Esophagus muscularis mucosa (tissue), 4 donors: ENCODE measurements around the gene EPB41. TPM values are rescaled to one million over a fixed set of nuclear protein-coding genes. Genes with fewer than 3 reads are reported as not detected.

Experiments used
- DNase-seq: peaks from one replicate; pipeline ENCODE4 v3.0.0-alpha.2; 2017; ENCODE audit errors: extremely low spot score
- H3K27ac ChIP-seq, 4 donors: fragments of 200-600 bp; sonication (generic); replicated peaks in 1 of 4; 1 replicate in 3 of 4; 2 replicates in 1 of 4; pipeline ENCODE4 v1.5.1; 2016 to 2019; ENCODE audit warnings: mild to moderate bottlenecking in 1 of 4
- H3K27me3 ChIP-seq, 4 donors: fragments of 200-600 bp; sonication (generic); one replicate each; pipeline versions ENCODE4 v1.5.1 to v1.6.0; 2016 to 2019
- H3K36me3 ChIP-seq, 4 donors: fragments of 200-600 bp; sonication (generic); one replicate each; pipeline ENCODE4 v1.5.1; 2016 to 2019
- H3K4me1 ChIP-seq, 4 donors: fragments of 200-600 bp; sonication (generic); one replicate each; pipeline ENCODE4 v1.5.1; 2016 to 2019
- H3K4me3 ChIP-seq, 4 donors: fragments of 200-600 bp; sonication (generic); 1 replicate in 2 of 4; 2 replicates in 2 of 4; pipeline ENCODE4 v1.5.1; 2016 to 2019; ENCODE audit warnings: mild to moderate bottlenecking in 4 of 4, moderate library complexity in 1 of 4
- H3K9me3 ChIP-seq, 4 donors: fragments of 200-600 bp; sonication (generic); 1 replicate in 3 of 4; 2 replicates in 1 of 4; pipeline ENCODE4 v1.5.1; 2016 to 2019
- EP300 ChIP-seq: sonication (generic); formaldehyde crosslinking; IDR thresholded peaks from one replicate; pipeline ENCODE4 v1.6.1; 2017; ENCODE audit warnings: antibody characterized with exemption
- POLR2A ChIP-seq: fragments of 450-650 bp; IDR thresholded peaks from one replicate; pipeline ENCODE4 v1.6.1; 2017; ENCODE audit warnings: antibody characterized with exemption, moderate library complexity, mild to moderate bottlenecking, low read depth
- POLR2AphosphoS5 ChIP-seq, 2 donors: sonication (generic); formaldehyde crosslinking; IDR thresholded peaks; one replicate each; pipeline ENCODE4 v1.6.1; 2017; ENCODE audit warnings: antibody characterized with exemption in 2 of 2
- WGBS: methylation state at CpG from one replicate; pipeline ENCODE4 v1.1.5; 2018; 5-methylcytosine and 5-hydroxymethylcytosine counted together
- intact Hi-C: fragments of 100-400 bp; cut with DNase I; formaldehyde crosslinking; loops from one replicate; pipeline ENCODE4 v1.15.1; 2023
- total RNA-seq, 4 donors: library from RNA; depleted of rRNA; stranded (reverse); fragments of >200 nt; gene quantifications; one replicate each; pipeline versions ENCODE4 v1.1.0 to v1.2.1, GENCODE V29; 2016
- TF ChIP-seq, protein P1 (sequence below), 3 experiments: fragments of 200-600 bp in 2 of 3; fragments of 450-650 bp in 1 of 3; sonication (generic) in 2 of 3; IDR thresholded peaks; one replicate each; pipeline ENCODE4 v1.5.1; 2017 to 2019; ENCODE audit warnings: antibody characterized with exemption in 3 of 3, mild to moderate bottlenecking in 2 of 3, moderate library complexity in 1 of 3

EPB41 gene
- total RNA-seq, 4 donors from 2014 or later: 18.2 to 24.6 (median 18.5) TPM

DNA sequence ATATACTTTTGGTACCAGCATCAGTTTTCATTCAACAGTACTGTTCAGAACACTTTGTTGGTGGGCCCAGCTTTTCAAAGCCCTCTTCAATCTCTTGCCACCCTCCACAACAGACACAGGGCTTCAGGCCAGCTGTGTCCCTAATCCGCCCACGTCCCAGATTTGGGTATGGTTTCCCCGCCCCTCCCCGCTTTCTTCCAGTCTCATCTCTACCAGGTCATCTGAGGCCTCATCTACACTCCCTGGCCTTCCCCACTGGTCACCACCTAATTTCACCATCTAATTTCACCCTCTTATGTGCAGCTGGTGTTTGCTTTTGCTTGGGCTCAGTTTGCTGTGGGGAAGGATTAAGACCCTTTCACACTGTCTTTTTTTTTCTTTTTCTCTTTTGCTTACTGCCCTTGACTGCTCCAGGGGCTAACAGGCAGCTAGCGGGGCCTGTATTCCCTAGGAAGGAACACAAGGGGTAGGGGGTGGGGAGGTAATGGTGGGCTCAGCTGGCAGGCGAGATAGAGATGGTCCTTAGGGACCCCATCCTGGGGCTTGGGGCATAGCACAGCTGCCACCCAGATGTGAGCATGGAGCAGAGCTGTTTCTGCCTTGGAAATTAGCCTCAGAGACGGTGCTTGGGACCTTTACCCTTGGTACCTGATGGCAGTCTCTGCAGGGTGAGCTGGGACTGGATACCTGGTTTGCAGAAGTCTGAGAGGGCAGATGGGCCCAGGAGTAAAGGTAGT lies 3.8 kb upstream of the EPB41 start:
- DNase-seq: no peak
- TF ChIP-seq, protein P1, sequence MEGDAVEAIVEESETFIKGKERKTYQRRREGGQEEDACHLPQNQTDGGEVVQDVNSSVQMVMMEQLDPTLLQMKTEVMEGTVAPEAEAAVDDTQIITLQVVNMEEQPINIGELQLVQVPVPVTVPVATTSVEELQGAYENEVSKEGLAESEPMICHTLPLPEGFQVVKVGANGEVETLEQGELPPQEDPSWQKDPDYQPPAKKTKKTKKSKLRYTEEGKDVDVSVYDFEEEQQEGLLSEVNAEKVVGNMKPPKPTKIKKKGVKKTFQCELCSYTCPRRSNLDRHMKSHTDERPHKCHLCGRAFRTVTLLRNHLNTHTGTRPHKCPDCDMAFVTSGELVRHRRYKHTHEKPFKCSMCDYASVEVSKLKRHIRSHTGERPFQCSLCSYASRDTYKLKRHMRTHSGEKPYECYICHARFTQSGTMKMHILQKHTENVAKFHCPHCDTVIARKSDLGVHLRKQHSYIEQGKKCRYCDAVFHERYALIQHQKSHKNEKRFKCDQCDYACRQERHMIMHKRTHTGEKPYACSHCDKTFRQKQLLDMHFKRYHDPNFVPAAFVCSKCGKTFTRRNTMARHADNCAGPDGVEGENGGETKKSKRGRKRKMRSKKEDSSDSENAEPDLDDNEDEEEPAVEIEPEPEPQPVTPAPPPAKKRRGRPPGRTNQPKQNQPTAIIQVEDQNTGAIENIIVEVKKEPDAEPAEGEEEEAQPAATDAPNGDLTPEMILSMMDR (IDR thresholded peaks at IDR 0.05): no peak
- no peak for TF ChIP-seq POLR2A
- no peak for TF ChIP-seq POLR2AphosphoS5 (IDR thresholded peaks at IDR 0.05)
- TF ChIP-seq EP300: no peak
- WGBS: 82% methylated on average over 6 of the region's 7 CpGs
- Histone ChIP-seq H3K36me3 (no peaks in the 10 kb centered on the region), H3K9me3 (no peaks in the 10 kb centered on the region), H3K4me3 (no peak overlapping the region), H3K27ac (no peak overlapping the region), H3K27me3 (no peaks in the 10 kb centered on the region), H3K4me1 (peaks cover 13 to 18% (median 16%) of the 10 kb centered on the region in 4 donors)
- intact Hi-C loops: no loop called here

DNA sequence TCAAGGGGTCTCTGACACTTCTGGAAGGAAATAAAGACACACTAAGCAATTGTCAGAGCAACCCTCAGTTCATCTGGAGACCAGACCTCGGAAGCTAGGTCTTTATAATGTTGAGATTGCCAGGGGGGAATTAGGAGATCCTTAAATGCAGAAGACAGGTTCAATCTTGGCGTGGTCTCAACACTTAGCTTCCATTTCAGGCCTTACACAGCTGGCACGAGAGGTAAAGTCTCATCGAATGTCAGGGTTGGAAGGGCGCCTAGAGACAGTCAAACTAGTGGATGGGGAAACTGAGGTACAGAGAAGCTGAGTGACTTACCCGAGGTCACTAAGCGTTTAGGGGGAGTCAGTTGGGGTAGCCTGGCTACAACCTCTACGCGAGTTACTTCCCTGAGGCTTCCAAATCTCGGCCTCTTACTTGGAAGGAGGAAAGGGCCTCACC lies 562 bp upstream of the EPB41 start:
- Histone ChIP-seq H3K4me1 (peaks cover 13 to 18% (median 17%) of the 10 kb centered on the region in 4 donors), H3K36me3 (no peaks in the 10 kb centered on the region), H3K9me3 (no peaks in the 10 kb centered on the region), H3K27ac (peak overlapping the region; percentile 68 to 79 (median 72)), H3K27me3 (no peaks in the 10 kb centered on the region), H3K4me3 (peak overlapping the region; percentile 68 to 95 (median 84))
- DNase-seq: no peak
- WGBS: 35% methylated on average over 9 of the region's 10 CpGs
- intact Hi-C loops: no loop called here
- TF ChIP-seq POLR2AphosphoS5 (IDR thresholded peaks at IDR 0.05) (no peak), POLR2A (no peak), EP300 (no peak)
- TF ChIP-seq, protein P1 (IDR thresholded peaks at IDR 0.05): no peak

DNA sequence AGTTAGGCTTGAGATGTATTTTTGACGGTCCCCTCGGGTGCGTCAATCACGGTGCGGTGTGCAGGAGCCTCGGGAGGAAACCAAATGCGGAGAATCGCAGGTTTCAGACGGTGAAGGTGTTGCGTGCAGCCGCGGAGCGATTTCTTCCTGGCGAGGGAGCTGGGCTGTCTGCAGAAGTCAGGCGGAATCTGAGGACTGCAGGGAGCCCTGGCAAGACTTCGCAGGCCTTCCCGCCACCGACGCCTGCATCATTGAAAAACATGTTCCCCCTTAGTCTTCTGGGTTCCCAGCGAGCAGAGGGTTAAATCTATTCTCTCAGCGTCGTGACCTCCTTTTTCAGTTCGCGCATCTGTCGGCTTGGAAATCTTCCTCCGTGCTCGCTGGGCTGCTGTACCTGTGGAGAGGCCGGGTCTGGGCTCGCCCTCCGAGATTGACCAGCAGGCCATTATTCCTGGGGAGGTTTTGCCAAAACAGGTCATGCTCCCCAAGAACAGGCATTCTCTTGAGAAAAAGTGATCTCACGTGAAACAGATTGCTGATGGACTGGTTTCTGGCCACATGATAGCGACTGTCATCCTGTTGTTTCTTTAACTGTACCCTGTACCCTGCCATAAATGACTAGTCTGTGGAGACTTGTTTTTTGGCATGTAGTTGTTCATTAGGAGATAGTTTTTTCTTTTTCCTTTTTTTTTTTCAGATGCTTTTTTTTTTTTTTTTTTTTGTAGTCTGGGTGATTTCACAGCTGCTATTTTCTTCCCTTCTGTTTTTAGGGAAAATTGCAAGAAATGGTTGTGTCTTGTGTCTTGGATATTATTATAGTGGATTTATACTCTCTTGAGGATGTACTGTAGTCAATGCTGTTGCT lies 894 bp downstream of the EPB41 start:
- H3K9me3 ChIP-seq: no peaks in the 10 kb centered on the region
- peak overlapping the region; percentile 68 to 79 (median 72) for H3K27ac ChIP-seq
- intact Hi-C loops: no loop called here
- H3K4me3 ChIP-seq: peak overlapping the region; percentile 68 to 95 (median 84)
- 9% methylated on average over 28 of the region's 32 CpGs for WGBS
- H3K4me1 ChIP-seq: peaks cover 13 to 18% (median 17%) of the 10 kb centered on the region in 4 donors
- TF ChIP-seq EP300: no peak
- TF ChIP-seq POLR2A: no peak
- TF ChIP-seq POLR2AphosphoS5 (IDR thresholded peaks at IDR 0.05): no peak
- TF ChIP-seq, protein P1 (IDR thresholded peaks at IDR 0.05): no peak
- H3K36me3 ChIP-seq: no peaks in the 10 kb centered on the region
- H3K27me3 ChIP-seq: no peaks in the 10 kb centered on the region
- peak; percentile 91 for DNase-seq

DNA sequence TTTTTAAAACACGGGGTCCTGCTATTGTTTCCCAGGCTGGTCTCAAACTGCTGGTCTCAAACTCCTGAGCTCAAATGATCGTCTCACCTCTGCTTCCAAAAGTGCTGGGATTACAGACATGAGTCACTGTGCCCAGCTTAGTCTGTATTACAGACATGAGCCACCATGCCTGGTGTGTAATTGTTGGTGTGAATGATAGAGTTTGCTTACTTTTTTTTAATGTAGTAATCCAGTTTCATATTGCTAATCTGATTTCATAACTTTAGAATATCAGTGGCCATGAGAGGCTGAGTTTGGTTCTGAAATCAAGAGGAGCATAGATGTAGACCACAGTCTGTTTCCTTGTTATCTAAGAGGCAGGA lies 3.4 kb downstream of the EPB41 start:
- no peak for DNase-seq
- Histone ChIP-seq H3K4me3 (no peak overlapping the region), H3K27ac (no peak overlapping the region), H3K36me3 (no peaks in the 10 kb centered on the region), H3K9me3 (no peaks in the 10 kb centered on the region), H3K27me3 (no peaks in the 10 kb centered on the region), H3K4me1 (peaks cover 13 to 18% (median 17%) of the 10 kb centered on the region in 4 donors)
- 78% methylated on average over 2 of the region's 2 CpGs for WGBS
- intact Hi-C loops: no loop called here
- no peak for TF ChIP-seq POLR2A
- TF ChIP-seq, protein P1 (IDR thresholded peaks at IDR 0.05): no peak
- TF ChIP-seq EP300: no peak
- no peak for TF ChIP-seq POLR2AphosphoS5 (IDR thresholded peaks at IDR 0.05)
